NCI-H1048 (cell line): Measurements from ENCODE around the gene WASHC1.
"Not testable (repeated sequence)": the region's sequence is repeated elsewhere in the genome, so short reads cannot be mapped to it uniquely, and the experiment has no call there.

Experiments used
- DNase-seq: peaks from one replicate; lab custom pipeline; 2025; lab: John Stamatoyannopoulos, UW

The WASHC1 gene

GRCh38 chr9:14129-14809 is 15.0 kb downstream of the WASHC1 start:
- not testable (repeated sequence) for DNase-seq

GRCh38 chr9:11206-11605 is 18.1 kb downstream of the WASHC1 start:
- not testable (repeated sequence) for DNase-seq

- not testable (repeated sequence) for DNase-seq
These were observed 18.6 kb downstream of the WASHC1 start for GRCh38 chr9:10653-11053.

GRCh38 chr9:10207-10606 is 19.0 kb downstream of the WASHC1 start:
- DNase-seq = not testable (repeated sequence)
